Raji (cell line): ENCODE measurements around the gene FAM227A.

Source experiments
- POLR2A ChIP-seq: IDR thresholded peaks from 2 replicates; pipeline ENCODE4 v1.6.1; 2011; ENCODE audit warnings: low read depth, low read length, control low read depth; ENCODE audit not compliant: insufficient read depth

The FAM227A gene

GRCh38 chr22:38540701-38541100 lies 115.5 kb downstream of the FAM227A start:
- TF ChIP-seq POLR2A, result no peak

GRCh38 chr22:38531251-38531938 lies 124.8 kb downstream of the FAM227A start:
- TF ChIP-seq POLR2A, result no peak
